HG03103 (cell line): ENCODE results near the gene PNKP.
"Not testable (repeated sequence)": the region's sequence is repeated elsewhere in the genome, so short reads cannot be mapped to it uniquely, and the experiment has no call there.

Source experiments
- ATAC-seq: cut with Tn5 transposase; IDR thresholded peaks from one replicate; pipeline ENCODE4 v1.9.1; 2021; ENCODE audit warnings: low read depth; ENCODE audit not compliant: unreplicated experiment

Gene PNKP

GRCh38 chr19:49824662-49825061 is 42.7 kb downstream of the PNKP start:
- no peak for ATAC-seq

- no peak for ATAC-seq
These were observed 43.9 kb downstream of the PNKP start for GRCh38 chr19:49823472-49823871.

- ATAC-seq = no peak
These were observed 47.3 kb downstream of the PNKP start for GRCh38 chr19:49820125-49820524.

GRCh38 chr19:49819452-49820115 is 47.8 kb downstream of the PNKP start:
- ATAC-seq = not testable (repeated sequence)

- no peak for ATAC-seq
These were observed 48.6 kb downstream of the PNKP start for GRCh38 chr19:49818649-49819370.

GRCh38 chr19:49817964-49818648 is 49.3 kb downstream of the PNKP start, which contains the start of gene MED25:
Gene MED25 (plus strand): TSS chr19:49818289. CDS start chr19:49818342, 53 bp downstream.
- ATAC-seq = peak; percentile 51

GRCh38 chr19:49816590-49816989 is 50.8 kb downstream of the PNKP start:
- no peak for ATAC-seq

GRCh38 chr19:49814010-49814409 is 53.4 kb downstream of the PNKP start:
- ATAC-seq = no peak

GRCh38 chr19:49812997-49813861 is 54.1 kb downstream of the PNKP start, which contains the start of gene FUZ:
Gene FUZ (minus strand): TSS chr19:49813292. CDS start chr19:49813106, 186 bp downstream.
- no peak for ATAC-seq

- ATAC-seq = no peak
These were observed 54.9 kb downstream of the PNKP start for GRCh38 chr19:49812452-49812996.

GRCh38 chr19:49811328-49811727 is 56.0 kb downstream of the PNKP start:
- no peak for ATAC-seq
